Endothelial cell of umbilical vein (primary cell): ENCODE data around the gene CPSF4. TPM values are rescaled to one million over a fixed set of nuclear protein-coding genes. Genes with fewer than 3 reads are reported as not detected.

Experiments
- BruUV-seq: library from RNA; stranded (reverse); fragments of 400-500 nt; replicated peaks from 2 replicates; lab custom pipeline; 2021; lab: Mats Ljungman, UMichigan
- CTCF ChIA-PET: fragments of 300-600, 350-600 bp; sonication (Branson Sonifier 250); formaldehyde crosslinking; loops from one replicate; lab custom pipeline; 2021; ENCODE audit warnings: antibody characterized with exemption, inconsistent platforms; lab: Charles Lee
- POLR2A ChIA-PET: fragments of 300-600, 350-600 bp; sonication (Branson Sonifier 250); formaldehyde crosslinking; loops from one replicate; lab custom pipeline; 2021; ENCODE audit warnings: antibody characterized with exemption, inconsistent platforms; lab: Charles Lee
- DNase-seq: peaks from one replicate; pipeline ENCODE4 v3.0.0-alpha.2; 2011; ENCODE audit warnings: low read depth, low spot score
- FAIRE-seq: peaks from 2 replicates; lab custom pipeline; 2011; peaks lifted over from hg19 to GRCh38; lab: Jason Lieb, UNC
- H2AFZ ChIP-seq: 2 replicates; pipeline ENCODE4 v1.6.0; 2012; ENCODE audit warnings: low read depth, low read length, control low read depth, inconsistent platforms
- H3K27ac ChIP-seq: 2 replicates; pipeline ENCODE4 v1.5.1; 2011; ENCODE audit warnings: low read depth, mild to moderate bottlenecking, control low read depth, low read length, moderate library complexity; ENCODE audit not compliant: insufficient read depth
- H3K27me3 ChIP-seq, 2 experiments: 2 replicates each; pipeline versions ENCODE4 v1.6.0 to v1.6.1; 2011; ENCODE audit warnings: low read length in 2 of 2, mixed read lengths in 1 of 2; ENCODE audit not compliant: control insufficient read depth in 2 of 2, insufficient read depth in 2 of 2
- H3K36me3 ChIP-seq, 2 experiments: 2 replicates in 1 of 2; 3 replicates in 1 of 2; pipeline ENCODE4 v1.5.1; 2011; ENCODE audit warnings: low read length in 2 of 2, mild to moderate bottlenecking in 1 of 2, moderate library complexity in 1 of 2; ENCODE audit not compliant: control insufficient read depth in 2 of 2, insufficient read depth in 2 of 2; ENCODE audit errors: extremely low read depth in 1 of 2
- H3K4me1 ChIP-seq: 3 replicates; pipeline ENCODE4 v1.5.1; 2011; ENCODE audit warnings: mild to moderate bottlenecking, low read length; ENCODE audit not compliant: control insufficient read depth, insufficient read depth; ENCODE audit errors: extremely low read depth
- H3K4me2 ChIP-seq: 2 replicates; pipeline ENCODE4 v1.6.1; 2011; ENCODE audit warnings: low read length, control low read depth, mixed read lengths; ENCODE audit not compliant: insufficient read depth
- H3K4me3 ChIP-seq, 3 experiments: fragments of 200-600 bp in 1 of 3; sonication (generic), shearing (Covaris generic) in 1 of 3; replicated peaks in 1 of 3; 2 replicates each; pipeline ENCODE4 v1.5.1; 2011 to 2016; ENCODE audit warnings: control low read depth in 3 of 3, low read length in 3 of 3, mild to moderate bottlenecking in 2 of 3, inconsistent platforms in 1 of 3, low read depth in 1 of 3, moderate library complexity in 1 of 3; ENCODE audit not compliant: insufficient read depth in 1 of 3
- H3K79me2 ChIP-seq: 2 replicates; pipeline ENCODE4 v1.6.0; 2012; ENCODE audit warnings: low read length, inconsistent platforms; ENCODE audit not compliant: control insufficient read depth, insufficient read depth
- H3K9ac ChIP-seq: replicated peaks from 2 replicates; pipeline ENCODE3; 2011; ENCODE audit warnings: low read length, control low read depth; ENCODE audit not compliant: insufficient read depth; ENCODE audit errors: extremely low read depth
- H3K9me1 ChIP-seq: replicated peaks from 3 replicates; pipeline ENCODE4 v1.6.0; 2011; ENCODE audit warnings: mild to moderate bottlenecking, low read length; ENCODE audit not compliant: control insufficient read depth, insufficient read depth; ENCODE audit errors: extremely low read depth
- H3K9me3 ChIP-seq: replicated peaks from 2 replicates; pipeline ENCODE4 v1.5.1; 2012; ENCODE audit warnings: low read length, inconsistent platforms; ENCODE audit not compliant: control insufficient read depth, insufficient read depth
- H4K20me1 ChIP-seq: replicated peaks from 2 replicates; pipeline ENCODE3; 2011; ENCODE audit warnings: mild to moderate bottlenecking, low read length; ENCODE audit not compliant: control insufficient read depth, insufficient read depth; ENCODE audit errors: extremely low read depth
- CTCF ChIP-seq, 2 donors: IDR thresholded peaks; 1 replicate in 1 of 2; 2 replicates in 1 of 2; pipeline ENCODE4 v1.5.1; 2011; ENCODE audit warnings: low read length in 2 of 2, mild to moderate bottlenecking in 2 of 2, moderate library complexity in 2 of 2, control low read depth in 1 of 2, inconsistent platforms in 1 of 2, low read depth in 1 of 2; ENCODE audit not compliant: insufficient read depth in 1 of 2; ENCODE audit errors: extremely low read depth in 1 of 2
- GATA2 ChIP-seq: IDR thresholded peaks from 2 replicates; pipeline ENCODE4 v1.7.0; 2011; ENCODE audit warnings: low read depth, mild to moderate bottlenecking, moderate library complexity, mixed read lengths, low read length; ENCODE audit not compliant: insufficient read length, insufficient read depth
- JUN ChIP-seq: IDR thresholded peaks from 2 replicates; pipeline ENCODE4 v1.6.1; 2011; ENCODE audit warnings: borderline replicate concordance, low read depth; ENCODE audit not compliant: insufficient read length, insufficient read depth
- MYC ChIP-seq: IDR thresholded peaks from one replicate; pipeline ENCODE4 v1.6.1; 2011; ENCODE audit warnings: mild to moderate bottlenecking, low read depth, low read length
- POLR2A ChIP-seq: IDR thresholded peaks from 2 replicates; pipeline ENCODE4 v1.6.1; 2012; ENCODE audit warnings: low read depth, mild to moderate bottlenecking, control low read depth, low read length
- POLR2AphosphoS5 ChIP-seq: IDR thresholded peaks from 2 replicates; pipeline ENCODE4 v1.6.1; 2012; ENCODE audit warnings: low read depth, mild to moderate bottlenecking, control low read depth, low read length, moderate library complexity; ENCODE audit not compliant: insufficient read depth
- dilution Hi-C: fragments of 300-500 bp; cut with MboI; formaldehyde crosslinking; loops from one replicate; pipeline ENCODE4 v1.15.0; 2019; ENCODE audit warnings: low sequenced_read_pairs; ENCODE audit not compliant: extremely low pct_ligation_motif_present
- intact Hi-C: fragments of 100-400 bp; cut with micrococcal nuclease; formaldehyde crosslinking; loops from one replicate; pipeline ENCODE4 v1.10.0; 2022
- polyA plus RNA-seq, 4 experiments: library from polyadenylated mRNA; depleted of rRNA in 3 of 4; stranded (reverse) in 3 of 4; unstranded in 1 of 4; fragments of >200 nt; gene quantifications; 2 replicates each; pipeline versions ENCODE4 v1.2.1 to v1.2.3, GENCODE V29; 2011 to 2012; ENCODE audit warnings: missing spikeins in 1 of 4
- total RNA-seq: library from RNA; stranded (reverse); gene quantifications from 2 replicates; pipeline ENCODE4 v1.2.3, GENCODE V29; 2021

CPSF4 gene
- total and polyA plus RNA-seq, 2 donors (not counting 3 experiments of a cell fraction or from before 2014, with no cell fraction given), result 51.5 to 53.0 TPM

- H3K36me3 ChIP-seq, result no peaks in the 10 kb centered on the region
- FAIRE-seq (peak; percentile 97), DNase-seq (no peak)
- peaks cover 27% of the 10 kb centered on the region for H3K79me2 ChIP-seq
- POLR2A ChIA-PET, result interaction anchor here (0.6 to 1.3 kb wide), 2 partner anchors 48 to 176 kb away, joined by 4 read pairs; partner anchors contain the start of gene FAM200A
- no peaks in the 10 kb centered on the region for H3K9me1 ChIP-seq
- H4K20me1 ChIP-seq, result no peaks in the 10 kb centered on the region
- dilution Hi-C loops (no loop called here), intact Hi-C loops (loop anchor here (1.0 to 2.0 kb wide), 4 partner anchors 32 to 112 kb away; partner anchors contain the start of genes BUD31, FAM200A, PDAP1 and ZNF789)
- peak overlapping the region; percentile 63 for H3K9ac ChIP-seq
- no peak for TF ChIP-seq POLR2A
- no peak for TF ChIP-seq GATA2
- no peak for TF ChIP-seq JUN
- TF ChIP-seq MYC, result no peak
- peak overlapping the region; percentile 93 for H2AFZ ChIP-seq
- H3K27me3 ChIP-seq, result no peaks in the 10 kb centered on the region
- CTCF ChIA-PET, result interaction anchor here (0.9 to 1.2 kb wide), 4 partner anchors 31 to 54 kb away, joined by 3 read pairs; partner anchors contain the start of genes FAM200A and ZNF655
- no peaks in the 10 kb centered on the region for H3K9me3 ChIP-seq
- no TSS peak for BruUV-seq
- H3K4me3 ChIP-seq, result peak overlapping the region; percentile 59 to 76 (median 75)
- peaks cover 20% of the 10 kb centered on the region for H3K4me1 ChIP-seq
- H3K27ac ChIP-seq, result peak overlapping the region; percentile 69
- H3K4me2 ChIP-seq, result peak overlapping the region; percentile 34
Measured at GRCh38 chr7:99504281-99504602, 65.5 kb downstream of the CPSF4 start.

- CTCF ChIA-PET, result interaction anchor here (0.7 to 1.2 kb wide), 5 partner anchors 31 to 75 kb away, joined by 3 to 4 read pairs (median 3); partner anchors contain the start of genes FAM200A and ZNF655
- Histone ChIP-seq H3K4me1 (peaks cover 20% of the 10 kb centered on the region), H2AFZ (peak within 1 kb of the TSS; percentile 93), H3K4me3 (peak within 1 kb of the TSS; percentile 59 to 76 (median 75)), H3K9ac (peak within 1 kb of the TSS; percentile 63), H3K27me3 (no peaks in the 10 kb centered on the region), H3K9me1 (no peaks in the 10 kb centered on the region), H3K4me2 (peak within 1 kb of the TSS; percentile 100), H3K79me2 (peaks cover 23% of the 10 kb centered on the region), H3K27ac (peak within 1 kb of the TSS; percentile 69), H4K20me1 (no peaks in the 10 kb centered on the region), H3K9me3 (no peaks in the 10 kb centered on the region), H3K36me3 (no peaks in the 10 kb centered on the region)
- dilution Hi-C loops (no loop called here), intact Hi-C loops (loop anchor here (1.0 to 2.0 kb wide), 4 partner anchors 32 to 112 kb away; partner anchors contain the start of genes BUD31, FAM200A, PDAP1 and ZNF789)
- FAIRE-seq (no peak), DNase-seq (peak; percentile 98)
- no TSS peak for BruUV-seq
- TF ChIP-seq POLR2AphosphoS5 (peak; percentile 74), CTCF (IDR thresholded peaks at IDR 0.05; ENCODE audit: extremely low read depth in 1 of 2, insufficient read depth in 1 of 2, low read depth in 1 of 2, low read length in 2 of 2) (no peak)
- POLR2A ChIA-PET, result interaction anchor here (1.3 kb wide), 1 partner anchor 47 kb away, joined by 4 read pairs; the partner anchor contains the start of gene FAM200A
Measured at GRCh38 chr7:99504603-99505323, 66.0 kb downstream of the CPSF4 start, which contains the start of gene ZKSCAN5. Gene ZKSCAN5, plus strand, starts transcription at chr7:99504662. Its CDS starts 1,383 bp downstream, at chr7:99506045.
